Gastrocnemius medialis (tissue), 4 donors: ENCODE measurements around the gene MED26. TPM values are rescaled to one million over a fixed set of nuclear protein-coding genes. Genes with fewer than 3 reads are reported as not detected.
"Not testable (repeated sequence)": the region's sequence is repeated elsewhere in the genome, so short reads cannot be mapped to it uniquely, and the experiment has no call there.

ENCODE experiments used
- ATAC-seq, 2 donors: fragments of 150-250 bp; one replicate each; pipeline ENCODE4 v1.9.1; 2016
- DNase-seq, 2 donors: peaks; one replicate each; pipeline ENCODE4 v3.0.0-alpha.2; 2019
- H3K27ac ChIP-seq, 4 donors: fragments of 200-600 bp; sonication (generic); 1 replicate in 1 of 4; 2 replicates in 3 of 4; pipeline ENCODE4 v1.5.1; 2016 to 2018; ENCODE audit warnings: mild to moderate bottlenecking in 2 of 4, moderate library complexity in 1 of 4
- H3K27me3 ChIP-seq, 3 donors: fragments of 200-600 bp; sonication (generic) in 2 of 3; 1 replicate in 1 of 3; 2 replicates in 2 of 3; pipeline versions ENCODE4 v1.5.1 to v1.6.0; 2016 to 2019; ENCODE audit warnings: mild to moderate bottlenecking in 1 of 3, moderate library complexity in 1 of 3
- H3K36me3 ChIP-seq, 2 donors: fragments of 200-600 bp; sonication (generic) in 1 of 2; one replicate each; pipeline ENCODE4 v1.5.1; 2017 to 2018
- H3K4me1 ChIP-seq, 2 donors: fragments of 200-600 bp; sonication (generic) in 1 of 2; one replicate each; pipeline ENCODE4 v1.5.1; 2016 to 2017; ENCODE audit warnings: mild to moderate bottlenecking in 2 of 2
- H3K4me3 ChIP-seq, 4 donors: fragments of 200-600 bp; sonication (generic) in 3 of 4; 1 replicate in 1 of 4; 2 replicates in 3 of 4; pipeline ENCODE4 v1.5.1; 2016 to 2019; ENCODE audit warnings: mild to moderate bottlenecking in 2 of 4
- H3K9me3 ChIP-seq, 3 donors: fragments of 200-600 bp; sonication (generic) in 2 of 3; 1 replicate in 1 of 3; 2 replicates in 2 of 3; pipeline ENCODE4 v1.5.1; 2016 to 2019
- CTCF ChIP-seq, 5 experiments: fragments of 450-650 bp in 3 of 5; fragments of 200-600 bp in 2 of 5; sonication (generic) in 2 of 5; IDR thresholded peaks in 4 of 5; conservative IDR thresholded peaks in 1 of 5; 1 replicate in 4 of 5; 2 replicates in 1 of 5; pipeline ENCODE4 v1.5.1; 2016 to 2019; ENCODE audit warnings: antibody characterized with exemption in 5 of 5, mild to moderate bottlenecking in 3 of 5, moderate library complexity in 3 of 5
- POLR2A ChIP-seq, 2 donors: fragments of 450-650 bp; IDR thresholded peaks; one replicate each; pipeline ENCODE4 v1.6.1; 2017; ENCODE audit warnings: antibody characterized with exemption in 2 of 2, mild to moderate bottlenecking in 2 of 2, moderate library complexity in 2 of 2
- in situ Hi-C, 4 donors: fragments of 200-750 bp; cut with MboI; loops; one replicate each; pipeline versions ENCODE4 v1.15.0 to v1.8.0; 2017; ENCODE audit warnings: low sequenced_read_pairs in 4 of 4
- intact Hi-C: fragments of 100-400 bp; cut with DNase I; formaldehyde crosslinking; loops from one replicate; pipeline ENCODE4 v1.15.1; 2023; ENCODE audit warnings: low total_unique reads
- total RNA-seq, 4 donors: library from RNA; depleted of rRNA; stranded (reverse); fragments of >200 nt; gene quantifications; one replicate each; pipeline versions ENCODE4 v1.1.0 to v1.2.3, GENCODE V29; 2016

Gene MED26
- 10 to 100 TPM in 2 of 4 donors, 1 to 10 TPM in 2; 5.7 to 15.7 (median 9.4) TPM for total RNA-seq

GRCh38 chr19:16628183-16628983 is at the start of gene MED26:
TSS of gene MED26 (minus strand) at chr19:16628204. CDS start at chr19:16627943, 261 bp downstream.
- peaks cover 41 to 49% of the 10 kb centered on the region in 2 donors for H3K4me1 ChIP-seq
- intact Hi-C loops (loop anchor here (2.0 to 5.0 kb wide), 5 partner anchors 32 to 181 kb away; partner anchors contain the start of genes CHERP, SLC35E1, SMIM7 and TMEM38A), in situ Hi-C loops (no loop called here)
- peaks cover 0 to 13% of the 10 kb centered on the region in 2 donors for H3K36me3 ChIP-seq
- H3K27ac ChIP-seq: peak within 1 kb of the TSS; percentile 97 to 99 (median 98)
- TF ChIP-seq CTCF (IDR thresholded peaks at IDR 0.05 in 4 of 5, conservative IDR thresholded peaks at IDR 0.05 in 1 of 5) (peak in 1 of 5 experiments; percentile 38), POLR2A (IDR thresholded peaks at IDR 0.05) (peak; percentile 91)
- peak; percentile 82 to 84 for ATAC-seq
- H3K9me3 ChIP-seq: no peaks in the 10 kb centered on the region
- H3K4me3 ChIP-seq: peak within 1 kb of the TSS; percentile 86 to 98 (median 86)
- DNase-seq: peak; percentile 90 to 93
- H3K27me3 ChIP-seq: no peaks in the 10 kb centered on the region

GRCh38 chr19:16677055-16677454 is 49.1 kb upstream of the MED26 start:
- DNase-seq (no peak), ATAC-seq (no peak)
- Histone ChIP-seq H3K4me1 (peaks cover 33 to 48% of the 10 kb centered on the region in 2 donors), H3K36me3 (peaks cover 0 to 26% of the 10 kb centered on the region in 2 donors), H3K4me3 (no peak overlapping the region), H3K27me3 (no peaks in the 10 kb centered on the region), H3K27ac (peak overlapping the region; percentile 100), H3K9me3 (no peaks in the 10 kb centered on the region)
- no peak for TF ChIP-seq CTCF (IDR thresholded peaks at IDR 0.05 in 4 of 5, conservative IDR thresholded peaks at IDR 0.05 in 1 of 5)
- TF ChIP-seq POLR2A (IDR thresholded peaks at IDR 0.05): no peak
- intact Hi-C loops (no loop called here), in situ Hi-C loops (no loop called here)

GRCh38 chr19:16676101-16676798 is 48.2 kb upstream of the MED26 start:
- H3K36me3 ChIP-seq: peaks cover 0 to 18% of the 10 kb centered on the region in 2 donors
- TF ChIP-seq CTCF (IDR thresholded peaks at IDR 0.05 in 4 of 5, conservative IDR thresholded peaks at IDR 0.05 in 1 of 5) (no peak), POLR2A (IDR thresholded peaks at IDR 0.05) (no peak)
- intact Hi-C loops: no loop called here
- ATAC-seq (no peak), DNase-seq (no peak)
- H3K4me1 ChIP-seq: peaks cover 35 to 52% of the 10 kb centered on the region in 2 donors
- H3K9me3 ChIP-seq: no peaks in the 10 kb centered on the region
- H3K27me3 ChIP-seq: no peaks in the 10 kb centered on the region
- no peak overlapping the region for H3K4me3 ChIP-seq
- in situ Hi-C loops: no loop called here
- peak overlapping the region; percentile 100 for H3K27ac ChIP-seq

GRCh38 chr19:16673839-16674238 is 45.8 kb upstream of the MED26 start:
- H3K27me3 ChIP-seq, in situ Hi-C loops, H3K4me3 ChIP-seq, DNase-seq, H3K9me3 ChIP-seq, ATAC-seq, H3K36me3 ChIP-seq: not testable (repeated sequence)
- intact Hi-C loops: loop anchor here (5.0 kb wide), 1 partner anchor 1343 kb away; no protein-coding TSS in a partner anchor
- Histone ChIP-seq H3K4me1 (peaks cover 37 to 59% of the 10 kb centered on the region in 2 donors), H3K27ac (peak overlapping the region; percentile 100)

- ATAC-seq (no peak), DNase-seq (no peak)
- in situ Hi-C loops (no loop called here), intact Hi-C loops (loop anchor here (5.0 kb wide), 1 partner anchor 1344 kb away; no protein-coding TSS in a partner anchor)
- no peaks in the 10 kb centered on the region for H3K9me3 ChIP-seq
- peak overlapping the region; percentile 100 for H3K27ac ChIP-seq
- no peak overlapping the region for H3K4me3 ChIP-seq
- H3K36me3 ChIP-seq: no peaks in the 10 kb centered on the region
- H3K27me3 ChIP-seq: no peaks in the 10 kb centered on the region
- peaks cover 43 to 64% of the 10 kb centered on the region in 2 donors for H3K4me1 ChIP-seq
- TF ChIP-seq CTCF (IDR thresholded peaks at IDR 0.05 in 4 of 5, conservative IDR thresholded peaks at IDR 0.05 in 1 of 5) (no peak), POLR2A (IDR thresholded peaks at IDR 0.05) (no peak)
Observed at GRCh38 chr19:16673231-16673630, 45.2 kb upstream of the MED26 start.
